ENCODE results near the gene GALNT10. TPM values are rescaled to one million over a fixed set of nuclear protein-coding genes. Genes with fewer than 3 reads are reported as not detected.

The GALNT10 gene
- total RNA-seq, 1 donor from 2014 or later = 27.6 TPM

DNA sequence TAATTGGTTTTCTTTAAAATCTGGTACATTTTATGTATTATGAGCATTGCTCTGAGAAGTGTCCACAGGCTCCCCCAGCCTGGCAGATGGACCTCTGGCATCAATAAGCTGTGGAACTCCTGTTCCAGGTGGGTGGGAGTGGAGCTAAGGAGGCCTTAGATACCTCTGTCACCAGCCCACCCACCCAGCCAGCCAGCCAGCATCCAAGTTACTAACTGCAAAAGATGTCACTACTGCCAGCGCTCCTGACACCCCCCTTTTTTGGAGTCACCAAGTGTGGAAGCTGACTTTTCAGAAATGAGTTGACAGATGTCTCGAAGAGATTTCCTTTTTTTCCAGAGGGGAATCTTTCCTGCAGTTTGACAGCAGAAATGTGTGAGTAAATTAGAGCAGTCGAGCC lies 111.2 kb downstream of the GALNT10 start:
- Histone ChIP-seq H3K27me3 (ENCODE audit: control insufficient read depth, insufficient read depth, low read length) (no peaks in the 10 kb centered on the region), H3K4me3 (ENCODE audit: low read depth, low read length) (no peak overlapping the region), H3K36me3 (ENCODE audit: control insufficient read depth, insufficient read depth, low read length) (peaks cover 1% of the 10 kb centered on the region)
- no peak for DNase-seq (ENCODE audit: low read depth)
- no peak for TF ChIP-seq CTCF (IDR thresholded peaks at IDR 0.05; ENCODE audit: insufficient read depth, low read length, poor library complexity, severe bottlenecking)

DNA sequence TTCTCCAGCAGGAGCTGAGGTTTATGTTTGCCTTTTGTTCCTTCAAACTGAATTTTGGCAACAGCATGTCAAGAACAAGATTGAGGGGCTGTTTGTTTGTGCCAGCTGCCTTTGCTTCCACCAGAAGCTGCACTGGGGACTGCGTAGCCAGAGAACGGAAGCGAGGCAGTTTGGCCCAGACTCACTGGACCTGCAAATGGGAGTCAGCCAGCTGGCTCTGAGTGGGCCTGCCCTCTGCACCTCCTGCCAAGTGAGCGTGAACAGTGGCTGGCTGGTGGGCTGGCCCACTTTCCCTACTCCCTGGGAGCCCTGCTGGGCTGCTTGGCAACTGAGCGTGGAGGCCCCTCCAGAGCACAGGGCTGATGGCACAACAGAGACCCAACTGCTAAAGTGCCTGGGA lies 111.6 kb downstream of the GALNT10 start:
- no peak for TF ChIP-seq CTCF (IDR thresholded peaks at IDR 0.05; ENCODE audit: insufficient read depth, low read length, poor library complexity, severe bottlenecking)
- Histone ChIP-seq H3K27me3 (ENCODE audit: control insufficient read depth, insufficient read depth, low read length) (no peaks in the 10 kb centered on the region), H3K36me3 (ENCODE audit: control insufficient read depth, insufficient read depth, low read length) (peaks cover 1% of the 10 kb centered on the region), H3K4me3 (ENCODE audit: low read depth, low read length) (no peak overlapping the region)
- DNase-seq (ENCODE audit: low read depth) = no peak

GRCh38 chr5:154303133-154303532 lies 112.6 kb downstream of the GALNT10 start:
- no peak overlapping the region for H3K4me3 ChIP-seq (ENCODE audit: low read depth, low read length)
- DNase-seq (ENCODE audit: low read depth) = no peak
- no peaks in the 10 kb centered on the region for H3K27me3 ChIP-seq (ENCODE audit: control insufficient read depth, insufficient read depth, low read length)
- H3K36me3 ChIP-seq (ENCODE audit: control insufficient read depth, insufficient read depth, low read length) = peaks cover 1% of the 10 kb centered on the region
- no peak for TF ChIP-seq CTCF (IDR thresholded peaks at IDR 0.05; ENCODE audit: insufficient read depth, low read length, poor library complexity, severe bottlenecking)

GRCh38 chr5:154308443-154309370 lies 118.2 kb downstream of the GALNT10 start:
- Histone ChIP-seq H3K4me3 (ENCODE audit: low read depth, low read length) (no peak overlapping the region), H3K27me3 (ENCODE audit: control insufficient read depth, insufficient read depth, low read length) (no peaks in the 10 kb centered on the region), H3K36me3 (ENCODE audit: control insufficient read depth, insufficient read depth, low read length) (no peaks in the 10 kb centered on the region)
- DNase-seq (ENCODE audit: low read depth) = no peak
- TF ChIP-seq CTCF (IDR thresholded peaks at IDR 0.05; ENCODE audit: insufficient read depth, low read length, poor library complexity, severe bottlenecking) = no peak

DNA sequence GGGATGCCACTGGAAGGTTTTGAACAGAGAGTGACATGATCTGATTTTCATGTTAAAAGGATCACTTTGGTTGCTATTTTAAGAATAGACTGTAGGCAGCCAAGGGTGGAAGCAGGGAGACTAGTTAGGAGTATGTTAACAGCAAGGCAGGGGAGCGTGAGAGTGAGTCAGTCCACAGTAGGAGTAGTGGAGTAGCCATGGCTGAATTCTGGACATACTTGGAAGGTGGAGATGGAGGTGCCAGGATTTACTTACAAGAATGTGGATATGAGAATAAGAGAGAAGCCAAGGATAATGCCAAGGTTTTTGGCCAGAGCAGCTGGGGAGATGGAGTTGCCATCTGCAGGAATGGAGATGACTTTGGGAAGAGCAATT lies 118.8 kb downstream of the GALNT10 start:
- DNase-seq (ENCODE audit: low read depth) = peak; percentile 49
- Histone ChIP-seq H3K36me3 (ENCODE audit: control insufficient read depth, insufficient read depth, low read length) (no peaks in the 10 kb centered on the region), H3K27me3 (ENCODE audit: control insufficient read depth, insufficient read depth, low read length) (no peaks in the 10 kb centered on the region), H3K4me3 (ENCODE audit: low read depth, low read length) (no peak overlapping the region)
- TF ChIP-seq CTCF (IDR thresholded peaks at IDR 0.05; ENCODE audit: insufficient read depth, low read length, poor library complexity, severe bottlenecking) = no peak

- Histone ChIP-seq H3K4me3 (ENCODE audit: low read depth, low read length) (no peak overlapping the region), H3K36me3 (ENCODE audit: control insufficient read depth, insufficient read depth, low read length) (no peaks in the 10 kb centered on the region), H3K27me3 (ENCODE audit: control insufficient read depth, insufficient read depth, low read length) (no peaks in the 10 kb centered on the region)
- no peak for TF ChIP-seq CTCF (IDR thresholded peaks at IDR 0.05; ENCODE audit: insufficient read depth, low read length, poor library complexity, severe bottlenecking)
- no peak for DNase-seq (ENCODE audit: low read depth)
These were observed 119.3 kb downstream of the GALNT10 start for GRCh38 chr5:154309805-154310204.
